Activated T-cell treated with anti-CD3 and anti-CD28 coated beads, Interleukin-2, amount 50 U/mL, for 4 hours (primary cell): ENCODE results near the gene TBXAS1. TPM values are rescaled to one million over a fixed set of nuclear protein-coding genes. Genes with fewer than 3 reads are reported as not detected.
A peak's percentile ranks its signal among the peaks of the same experiment; 100 is the strongest.

Experiments used
- ATAC-seq, 2 donors: fragments of 200-7000 bp; cut with Tn5 transposase; one replicate each; pipeline ENCODE4 v1.10.0; 2021
- DNase-seq: peaks from one replicate; pipeline ENCODE4 v3.0.0-alpha.2; 2020
- H3K27me3 Mint-ChIP-seq: one replicate; pipeline ENCODE4 v1.8.0; 2021; ENCODE audit warnings: low read depth, mixed read lengths
- H3K36me3 Mint-ChIP-seq: one replicate; pipeline ENCODE4 v1.8.0; 2022; ENCODE audit warnings: mixed read lengths; ENCODE audit not compliant: insufficient read depth
- H3K4me1 Mint-ChIP-seq: one replicate; pipeline ENCODE4 v1.8.0; 2021; ENCODE audit warnings: low read depth, mixed read lengths
- H3K4me3 Mint-ChIP-seq: one replicate; pipeline ENCODE4 v1.8.0; 2021; ENCODE audit warnings: mild to moderate bottlenecking, moderate library complexity, mixed read lengths
- H3K9me3 Mint-ChIP-seq: one replicate; pipeline ENCODE4 v1.8.0; 2021; ENCODE audit warnings: mixed read lengths
- total RNA-seq, 3 donors: library from RNA; stranded (reverse); gene quantifications; one replicate each; pipeline ENCODE4 v1.2.1, GENCODE V29; 2021

TBXAS1 gene
- total RNA-seq, 3 donors from 2014 or later, result 1.7 to 4.1 (median 4.0) TPM

DNA sequence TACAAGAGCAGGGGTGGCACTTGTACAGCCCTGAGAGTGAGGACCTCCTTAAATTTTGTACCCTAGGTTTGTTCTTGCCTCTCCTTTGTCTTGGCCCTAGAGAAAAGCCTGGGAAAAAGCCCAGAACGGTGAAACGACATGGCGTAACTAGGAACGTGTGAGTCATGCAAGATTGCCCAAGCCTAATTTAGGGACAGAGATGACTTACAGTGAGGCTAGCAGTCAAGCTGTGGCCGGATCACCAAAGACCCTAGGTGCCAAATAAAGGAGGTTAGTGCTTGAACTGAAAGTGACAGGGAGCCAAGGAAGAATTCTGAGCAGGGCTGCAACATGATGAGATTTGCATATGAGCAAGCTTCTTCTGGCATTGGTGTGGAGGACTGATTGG, 25.1 kb downstream of the TBXAS1 start:
- Mint-ChIP-seq H3K4me3 (no peak overlapping the region), H3K9me3 (no peaks in the 10 kb centered on the region), H3K27me3 (no peaks in the 10 kb centered on the region), H3K4me1 (peaks cover 28% of the 10 kb centered on the region), H3K36me3 (no peaks in the 10 kb centered on the region)
- DNase-seq (no peak), ATAC-seq (no peak)

DNA sequence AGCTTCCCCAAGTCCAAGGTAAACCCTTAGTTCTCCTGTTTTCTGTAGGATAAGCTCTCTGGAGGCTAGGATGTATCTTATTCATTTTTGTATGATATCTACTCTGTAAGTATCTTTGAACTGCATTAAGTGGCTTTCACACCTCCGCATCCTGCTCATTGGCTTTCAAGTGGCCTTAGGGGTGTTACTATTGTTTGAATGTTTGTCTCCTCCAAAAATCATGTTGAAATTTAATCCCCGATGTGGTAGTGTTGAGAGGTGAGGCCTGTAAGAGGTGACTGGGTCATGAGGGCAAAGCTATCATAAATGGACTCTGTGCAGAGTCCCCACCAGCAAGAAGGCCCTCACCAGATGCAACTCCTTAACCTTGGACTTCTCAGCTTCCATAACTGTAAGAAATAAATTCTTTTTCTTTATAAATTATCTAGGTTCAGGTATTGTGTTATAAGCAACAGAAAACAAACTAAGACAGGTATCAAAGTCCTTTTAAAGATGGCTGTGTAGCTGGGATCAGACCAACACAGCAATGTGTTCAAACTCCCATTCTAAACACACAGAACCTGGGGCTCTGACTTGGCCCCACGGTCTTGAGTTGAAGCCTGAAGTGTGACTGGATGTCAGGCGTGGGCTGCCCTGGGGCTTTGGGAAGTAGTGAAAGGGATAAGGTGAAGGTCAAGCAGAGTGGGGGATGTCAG, 25.9 kb downstream of the TBXAS1 start:
- no peaks in the 10 kb centered on the region for H3K27me3 Mint-ChIP-seq
- H3K4me1 Mint-ChIP-seq, result peaks cover 28% of the 10 kb centered on the region
- no peak overlapping the region for H3K4me3 Mint-ChIP-seq
- DNase-seq, result no peak
- H3K36me3 Mint-ChIP-seq, result no peaks in the 10 kb centered on the region
- H3K9me3 Mint-ChIP-seq, result no peaks in the 10 kb centered on the region
- ATAC-seq, result peak in 1 of 2 donors; percentile 35

DNA sequence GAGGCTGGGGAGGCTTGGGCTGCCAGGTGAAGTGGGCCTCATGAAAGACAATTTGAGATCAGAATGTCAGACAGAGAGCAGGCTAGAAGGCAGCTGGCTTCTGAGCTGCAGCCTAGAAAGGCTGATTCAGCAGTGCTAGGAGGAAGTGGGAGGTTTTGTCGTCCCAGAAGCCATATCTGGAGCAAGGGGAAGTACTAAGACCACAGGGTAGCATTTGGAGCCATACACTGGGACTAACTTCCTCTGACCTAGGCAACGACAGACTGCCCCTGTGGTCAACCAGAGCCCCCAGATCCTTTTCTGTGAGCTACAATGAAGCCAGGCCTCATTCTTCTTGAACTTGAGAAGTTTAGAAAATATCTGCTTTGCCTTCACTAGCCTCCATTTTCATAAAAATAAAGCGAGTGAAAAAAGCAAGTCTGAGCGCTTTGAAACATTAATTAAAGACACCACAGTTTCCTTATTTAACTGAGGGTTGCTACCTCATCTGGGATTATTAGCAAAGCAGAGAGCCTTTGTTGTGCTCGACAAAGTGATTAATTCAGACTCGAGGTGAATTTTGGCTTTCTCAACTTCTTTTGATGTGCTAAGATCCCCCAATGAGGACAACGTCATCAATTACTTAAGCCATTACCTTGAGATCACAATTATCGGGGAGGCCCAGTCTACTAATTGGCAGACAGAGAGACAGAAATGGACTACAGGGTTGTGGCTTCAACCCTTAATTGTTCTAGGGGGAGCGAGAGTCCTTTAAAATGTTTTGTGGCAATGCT, 26.6 kb downstream of the TBXAS1 start:
- Mint-ChIP-seq H3K4me3 (no peak overlapping the region), H3K4me1 (peaks cover 32% of the 10 kb centered on the region), H3K27me3 (no peaks in the 10 kb centered on the region), H3K9me3 (no peaks in the 10 kb centered on the region), H3K36me3 (no peaks in the 10 kb centered on the region)
- ATAC-seq, result peak; percentile 40 to 63
- no peak for DNase-seq

DNA sequence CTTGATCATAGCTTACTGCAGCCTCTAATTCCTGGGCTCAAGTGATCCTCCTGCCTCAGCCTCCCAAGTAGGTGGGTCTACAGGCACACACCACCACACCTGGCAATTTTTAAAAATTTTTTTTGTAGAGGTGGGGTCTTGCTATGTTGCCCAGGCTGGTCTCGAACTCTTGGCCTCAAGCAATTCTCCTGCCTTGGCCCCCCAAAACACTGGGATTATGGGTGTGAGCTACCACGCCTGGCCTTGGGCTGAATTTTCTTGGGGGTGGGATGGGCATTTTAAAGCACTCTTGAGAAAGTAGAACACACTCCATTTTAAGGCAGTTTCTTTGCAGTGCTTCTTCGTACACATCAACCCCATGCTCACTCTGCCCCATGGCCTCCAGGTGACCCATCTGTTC, 28.7 kb downstream of the TBXAS1 start:
- no peak for DNase-seq
- no peak for ATAC-seq
- Mint-ChIP-seq H3K4me3 (no peak overlapping the region), H3K9me3 (no peaks in the 10 kb centered on the region), H3K27me3 (peaks cover 2% of the 10 kb centered on the region), H3K36me3 (no peaks in the 10 kb centered on the region), H3K4me1 (peaks cover 38% of the 10 kb centered on the region)

DNA sequence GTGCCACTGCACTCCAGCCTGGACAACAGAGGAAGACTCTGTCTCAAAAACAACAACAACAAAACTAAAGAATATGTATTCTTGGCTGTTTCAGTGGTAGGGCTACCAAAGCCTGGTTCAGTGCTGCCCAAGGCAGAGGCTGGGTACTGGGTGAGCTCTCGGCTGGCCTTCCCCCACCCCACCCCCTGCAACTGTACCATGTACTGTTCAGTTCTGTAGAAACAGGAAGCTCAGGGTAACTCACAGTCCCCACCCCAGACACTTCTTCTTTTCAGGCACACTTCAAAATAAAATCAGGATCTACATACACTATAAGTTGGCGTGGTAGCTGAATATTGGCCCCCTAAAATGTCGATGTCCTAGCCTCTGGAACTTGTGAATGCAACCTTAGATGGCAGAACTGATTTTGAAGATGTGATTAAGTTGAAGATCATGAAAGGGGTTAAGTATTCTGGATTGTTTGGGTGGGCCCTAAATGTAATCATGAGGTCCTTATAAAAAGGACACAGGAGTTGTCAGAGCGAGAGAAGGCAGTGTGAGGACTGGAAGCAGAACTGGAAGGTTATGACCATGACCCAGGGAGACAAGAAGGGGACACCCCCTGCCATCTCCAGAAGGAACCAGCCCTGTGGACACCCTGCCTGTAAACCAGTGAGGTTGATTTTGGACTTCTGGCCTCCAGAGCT, 31.2 kb downstream of the TBXAS1 start:
- peaks cover 11% of the 10 kb centered on the region for H3K9me3 Mint-ChIP-seq
- H3K4me1 Mint-ChIP-seq, result peaks cover 22% of the 10 kb centered on the region
- H3K4me3 Mint-ChIP-seq, result no peak overlapping the region
- DNase-seq (no peak), ATAC-seq (peak in 1 of 2 donors; percentile 30)
- H3K36me3 Mint-ChIP-seq, result no peaks in the 10 kb centered on the region
- H3K27me3 Mint-ChIP-seq, result peaks cover 5% of the 10 kb centered on the region

DNA sequence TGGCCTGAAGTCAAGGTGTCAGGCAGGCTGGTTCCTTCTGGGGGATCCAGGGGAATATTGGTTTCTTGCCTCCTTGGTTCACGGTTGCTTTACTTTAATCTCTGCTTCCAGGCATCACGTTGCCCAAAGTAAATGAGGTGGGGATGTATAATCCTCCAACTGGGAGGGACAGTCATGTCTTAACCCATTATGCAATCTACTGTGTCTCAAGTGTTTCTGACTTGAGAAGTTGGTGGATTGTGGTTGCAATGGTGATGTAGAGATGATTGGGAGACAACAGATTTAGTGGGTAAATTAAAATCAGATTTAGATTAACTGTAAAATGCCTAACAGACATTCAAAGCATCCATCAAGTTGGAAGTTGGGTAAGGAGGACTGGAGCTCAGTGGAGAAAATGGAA, 32.7 kb downstream of the TBXAS1 start:
- peaks cover 5% of the 10 kb centered on the region for H3K27me3 Mint-ChIP-seq
- no peak overlapping the region for H3K4me3 Mint-ChIP-seq
- H3K4me1 Mint-ChIP-seq, result peaks cover 10% of the 10 kb centered on the region
- H3K9me3 Mint-ChIP-seq, result peaks cover 11% of the 10 kb centered on the region
- DNase-seq, result no peak
- ATAC-seq, result no peak
- H3K36me3 Mint-ChIP-seq, result no peaks in the 10 kb centered on the region

DNA sequence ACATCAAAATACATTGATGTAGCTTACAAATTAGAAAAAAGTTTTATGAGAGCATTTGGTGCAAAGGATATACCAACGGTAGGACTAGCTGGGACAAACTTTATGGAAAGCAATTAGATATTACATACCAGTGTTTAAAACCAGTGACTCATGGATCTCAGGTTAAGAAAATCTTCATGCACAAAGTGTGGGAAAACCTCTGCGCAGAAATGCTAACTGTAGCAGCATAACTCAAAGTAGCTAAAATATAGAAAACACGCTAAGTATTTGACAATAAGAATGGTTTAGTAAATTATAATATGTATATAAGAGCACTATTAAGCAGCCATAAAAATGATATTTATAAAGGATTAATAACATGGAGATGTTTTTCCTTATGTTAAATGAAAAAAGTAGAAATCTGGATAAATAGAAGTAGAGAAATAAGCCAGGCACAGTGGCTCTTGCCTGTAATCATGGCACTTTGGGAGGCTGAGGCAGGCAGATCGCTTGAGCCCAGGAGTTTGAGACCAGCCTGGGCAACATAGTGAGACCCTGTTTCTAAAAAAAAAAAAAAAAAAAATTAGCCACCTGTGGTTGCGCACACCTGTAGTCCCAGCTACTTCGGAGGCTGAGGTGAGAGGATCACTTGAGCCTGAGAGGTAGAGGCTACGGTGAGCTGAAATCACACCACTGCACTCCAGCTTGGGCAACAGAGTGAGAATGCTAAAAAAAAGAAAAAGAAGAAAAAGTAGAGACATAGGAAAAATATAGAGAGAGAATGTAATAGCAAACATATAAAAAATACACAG, 37.2 kb downstream of the TBXAS1 start:
- DNase-seq, result no peak
- Mint-ChIP-seq H3K4me1 (peaks cover 9% of the 10 kb centered on the region), H3K4me3 (no peak overlapping the region), H3K27me3 (peaks cover 5% of the 10 kb centered on the region), H3K36me3 (no peaks in the 10 kb centered on the region), H3K9me3 (peaks cover 11% of the 10 kb centered on the region)
- no peak for ATAC-seq

DNA sequence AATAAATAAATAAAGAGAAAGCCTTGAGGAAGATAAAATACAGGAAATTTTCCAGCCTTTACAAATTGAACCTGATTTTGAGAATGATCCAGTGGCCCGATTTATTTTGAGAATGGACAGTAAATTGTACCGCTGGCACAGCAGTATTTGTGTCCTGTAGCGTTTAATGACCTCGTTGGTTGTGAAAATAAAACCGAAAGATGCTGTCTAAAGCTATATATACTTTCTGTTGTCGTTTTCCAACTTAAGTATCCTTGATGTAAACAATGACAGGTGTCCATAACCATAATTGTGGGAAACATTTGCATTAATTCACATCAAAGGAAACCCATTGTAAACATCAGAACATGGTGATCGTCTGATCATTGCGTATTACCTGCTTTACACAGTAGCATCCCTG, 38.8 kb downstream of the TBXAS1 start:
- H3K36me3 Mint-ChIP-seq, result no peaks in the 10 kb centered on the region
- H3K4me1 Mint-ChIP-seq, result peaks cover 4% of the 10 kb centered on the region
- H3K27me3 Mint-ChIP-seq, result peaks cover 3% of the 10 kb centered on the region
- H3K4me3 Mint-ChIP-seq, result no peak overlapping the region
- ATAC-seq (no peak), DNase-seq (no peak)
- peaks cover 11% of the 10 kb centered on the region for H3K9me3 Mint-ChIP-seq

DNA sequence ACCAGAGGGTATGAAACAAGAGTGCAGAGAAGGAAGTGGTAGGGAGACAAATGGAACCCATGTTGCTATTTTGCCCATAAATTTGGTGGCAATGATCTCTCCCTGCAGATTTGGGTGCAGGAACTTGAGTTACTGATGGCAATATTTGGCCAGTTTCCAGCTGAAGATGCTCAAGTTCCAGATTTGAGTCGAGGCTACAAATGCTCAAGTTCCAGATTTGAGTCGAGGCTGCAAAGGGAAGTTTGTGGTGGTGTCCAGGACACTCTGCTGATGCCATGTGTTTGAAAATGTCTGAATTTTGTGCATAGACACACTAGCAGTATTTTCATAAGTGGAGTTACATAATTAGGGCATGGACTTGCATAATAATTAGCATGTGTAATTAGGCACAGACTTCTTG, 40.8 kb downstream of the TBXAS1 start:
- Mint-ChIP-seq H3K4me1 (peaks cover 6% of the 10 kb centered on the region), H3K36me3 (peaks cover 3% of the 10 kb centered on the region), H3K27me3 (peaks cover 2% of the 10 kb centered on the region), H3K4me3 (no peak overlapping the region), H3K9me3 (no peaks in the 10 kb centered on the region)
- ATAC-seq, result no peak
- DNase-seq, result no peak

DNA sequence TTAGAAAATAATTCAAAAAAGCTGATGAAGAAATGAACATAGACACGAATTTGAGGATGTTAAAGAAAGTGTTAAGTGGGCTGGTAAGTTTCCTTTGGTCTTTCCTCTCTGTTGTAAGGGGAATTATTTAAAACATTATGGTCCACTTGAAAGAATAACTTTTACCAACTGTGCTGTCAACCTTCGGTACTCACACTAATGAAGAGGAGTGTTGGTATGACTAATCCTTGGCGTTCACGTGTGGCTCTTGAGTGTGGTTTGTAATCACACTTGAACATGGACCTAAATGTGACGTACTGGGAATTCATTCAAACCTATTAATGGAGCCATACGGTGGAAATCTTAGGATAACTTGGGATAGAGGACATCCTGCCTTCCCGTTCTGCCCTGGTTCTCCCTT, 41.3 kb downstream of the TBXAS1 start:
- no peak for ATAC-seq
- Mint-ChIP-seq H3K4me3 (no peak overlapping the region), H3K9me3 (no peaks in the 10 kb centered on the region), H3K4me1 (peaks cover 6% of the 10 kb centered on the region), H3K36me3 (peaks cover 3% of the 10 kb centered on the region), H3K27me3 (no peaks in the 10 kb centered on the region)
- no peak for DNase-seq

DNA sequence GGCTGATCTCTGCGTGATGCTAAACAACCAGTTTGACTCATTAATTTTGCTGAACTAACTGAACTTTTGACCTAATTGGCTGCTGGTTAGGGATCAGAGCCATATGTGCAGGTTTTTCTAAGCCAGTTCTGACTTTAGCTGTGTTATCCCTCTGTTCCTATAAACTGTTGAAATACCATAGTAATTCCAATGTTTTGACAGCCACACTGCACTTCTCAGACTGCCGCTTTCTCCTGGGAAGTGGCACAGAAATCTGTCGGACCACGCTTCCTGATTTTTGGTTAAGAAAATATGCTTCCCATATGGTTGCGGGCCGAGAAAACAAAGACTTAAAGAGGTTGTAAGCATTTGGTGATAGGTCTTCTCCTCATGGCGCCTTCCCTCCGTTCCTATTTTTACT, 42.3 kb downstream of the TBXAS1 start:
- DNase-seq (no peak), ATAC-seq (no peak)
- Mint-ChIP-seq H3K4me3 (no peak overlapping the region), H3K9me3 (no peaks in the 10 kb centered on the region), H3K27me3 (no peaks in the 10 kb centered on the region), H3K4me1 (peaks cover 6% of the 10 kb centered on the region), H3K36me3 (peaks cover 3% of the 10 kb centered on the region)

DNA sequence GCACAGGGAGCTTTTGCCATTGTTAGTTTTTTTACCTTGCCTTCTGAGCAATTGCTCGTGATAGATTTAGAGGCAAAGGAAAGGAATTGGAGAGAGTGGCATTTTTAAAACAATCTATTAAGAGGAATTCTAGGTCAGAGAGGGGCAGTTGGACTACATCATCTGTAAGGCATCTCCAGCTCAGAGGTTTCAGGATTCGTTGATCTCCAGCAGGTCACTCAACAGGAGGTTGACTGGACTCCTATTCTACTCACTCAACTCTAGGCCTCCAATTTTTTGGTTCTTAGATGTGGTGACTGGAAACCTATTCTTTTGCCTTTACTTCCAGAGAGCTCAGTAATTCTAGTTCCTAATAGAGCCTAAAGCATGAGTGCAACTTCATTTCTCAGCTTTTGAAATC, 42.8 kb downstream of the TBXAS1 start:
- Mint-ChIP-seq H3K36me3 (peaks cover 3% of the 10 kb centered on the region), H3K27me3 (no peaks in the 10 kb centered on the region), H3K9me3 (no peaks in the 10 kb centered on the region), H3K4me3 (no peak overlapping the region), H3K4me1 (peaks cover 6% of the 10 kb centered on the region)
- ATAC-seq (no peak), DNase-seq (no peak)

DNA sequence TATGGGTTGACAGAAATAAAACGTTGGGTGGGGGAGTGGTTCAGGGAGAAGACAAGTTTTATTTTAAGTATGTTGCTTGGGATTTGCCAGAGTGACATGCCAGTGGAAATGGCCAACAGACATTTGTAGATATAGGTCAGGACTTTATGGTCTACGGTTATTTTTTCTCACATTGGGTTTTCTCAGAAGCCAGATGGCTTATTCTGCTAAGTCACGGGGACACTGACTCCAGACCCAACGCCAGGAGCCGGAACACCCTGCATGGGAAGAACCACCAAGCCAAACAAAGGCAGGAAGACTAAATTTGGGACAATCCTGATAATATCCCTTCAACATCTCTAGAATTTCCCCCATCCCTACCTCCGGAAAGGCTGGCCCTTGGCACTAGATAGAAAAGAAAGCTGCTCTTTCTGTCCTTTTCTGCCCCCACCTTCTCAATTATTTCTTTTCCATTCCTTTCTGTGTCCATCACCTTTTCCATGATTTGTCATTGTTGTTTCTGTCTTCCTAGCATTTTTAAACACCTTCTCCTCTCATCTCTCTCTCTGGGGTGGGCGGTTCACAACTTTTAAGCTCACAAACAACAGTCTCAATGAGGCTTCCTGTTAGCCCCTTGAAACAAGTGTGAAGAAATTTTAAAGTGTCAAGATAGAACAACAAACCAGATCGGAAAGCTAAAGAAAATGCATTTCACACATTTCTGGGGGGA, 44.7 kb downstream of the TBXAS1 start:
- no peaks in the 10 kb centered on the region for H3K27me3 Mint-ChIP-seq

DNA sequence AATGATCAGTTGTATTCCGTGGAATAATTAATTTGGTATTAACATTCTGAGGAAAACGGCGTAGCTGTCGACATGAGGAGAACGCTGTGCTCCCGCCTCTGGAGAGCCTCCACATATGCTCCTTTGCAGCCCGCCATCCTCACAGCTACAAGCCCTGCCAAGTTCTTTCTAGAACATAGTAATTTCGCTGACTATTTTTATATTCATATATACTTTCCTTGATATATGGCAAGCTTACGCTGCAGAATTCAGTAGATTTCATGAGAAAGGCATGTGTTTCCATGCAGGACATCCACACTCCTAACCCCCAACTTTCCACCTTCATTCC, 45.2 kb downstream of the TBXAS1 start:
- Mint-ChIP-seq H3K36me3 (peaks cover 3% of the 10 kb centered on the region), H3K27me3 (no peaks in the 10 kb centered on the region)
- no peak for DNase-seq

More for the DNA sequence above, 44.7 kb downstream of the TBXAS1 start:
- Mint-ChIP-seq H3K36me3 (peaks cover 3% of the 10 kb centered on the region), H3K4me1 (peaks cover 6% of the 10 kb centered on the region), H3K4me3 (no peak overlapping the region), H3K9me3 (no peaks in the 10 kb centered on the region)
- no peak for ATAC-seq
- no peak for DNase-seq

More for the DNA sequence above, 45.2 kb downstream of the TBXAS1 start:
- no peak for ATAC-seq
- H3K4me1 Mint-ChIP-seq, result peaks cover 6% of the 10 kb centered on the region
- no peak overlapping the region for H3K4me3 Mint-ChIP-seq
- no peaks in the 10 kb centered on the region for H3K9me3 Mint-ChIP-seq
